ENCODE data around the gene MTRF1L.
"Not testable (repeated sequence)": the region's sequence is repeated elsewhere in the genome, so short reads cannot be mapped to it uniquely, and the experiment has no call there.

Gene MTRF1L

DNA sequence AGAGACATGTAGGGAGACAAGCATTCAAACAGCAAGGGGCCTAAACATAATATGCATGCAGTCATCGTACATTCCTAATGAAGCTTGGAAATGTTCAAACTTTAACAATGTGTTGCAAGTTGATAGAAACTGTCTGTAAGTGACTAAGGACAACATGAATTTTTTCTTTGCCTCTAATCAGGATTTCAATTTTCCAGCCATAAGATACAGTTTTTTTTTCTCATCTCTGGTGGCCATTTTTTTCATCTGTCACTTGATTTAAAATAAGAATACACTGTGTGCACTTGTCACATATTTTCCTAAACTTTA is 22.2 kb upstream of the MTRF1L start:
- no peaks in the 10 kb centered on the region for H3K4me1 Mint-ChIP-seq
- peaks cover 12% of the 10 kb centered on the region for H3K27me3 Mint-ChIP-seq
- no peaks in the 10 kb centered on the region for H3K36me3 Mint-ChIP-seq
- no peak overlapping the region for H3K4me3 Mint-ChIP-seq
- no peak overlapping the region for H3K27ac Mint-ChIP-seq
- no peak for DNase-seq
- H3K9me3 Mint-ChIP-seq = no peaks in the 10 kb centered on the region
- CTCF ChIA-PET = interaction anchor here (1.0 to 2.8 kb wide), 5 partner anchors 11 to 70 kb away, joined by 3 to 18 read pairs (median 3); no protein-coding TSS in a partner anchor

- Mint-ChIP-seq H3K27me3 (peaks cover 12% of the 10 kb centered on the region), H3K36me3 (no peaks in the 10 kb centered on the region), H3K9me3 (no peaks in the 10 kb centered on the region), H3K4me3 (no peak overlapping the region), H3K27ac (no peak overlapping the region), H3K4me1 (no peaks in the 10 kb centered on the region)
- peak; percentile 50 for DNase-seq
- CTCF ChIA-PET = interaction anchor here (0.8 to 2.8 kb wide), 9 partner anchors 11 to 159 kb away, joined by 3 to 18 read pairs (median 3); no protein-coding TSS in a partner anchor
These were observed 21.6 kb upstream of the MTRF1L start for GRCh38 chr6:153023977-153024708.

DNA sequence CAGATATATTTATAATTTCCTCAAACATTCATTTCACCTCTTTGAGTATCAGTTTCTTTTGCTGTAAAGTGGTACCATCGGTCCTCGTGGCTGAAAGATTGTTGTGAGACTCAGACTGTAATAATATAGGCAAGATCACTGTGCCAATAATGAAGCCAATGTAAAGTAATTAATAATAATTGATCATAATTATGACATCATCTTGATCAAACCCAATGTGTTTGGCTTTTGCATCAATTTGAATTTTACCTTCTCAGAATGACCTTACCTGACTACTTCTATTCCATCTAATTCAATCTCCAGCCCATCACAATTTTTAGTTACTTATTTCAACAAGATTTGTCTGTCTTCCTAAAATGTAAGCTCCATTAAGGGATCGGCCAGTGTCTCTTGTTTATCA is 15.8 kb upstream of the MTRF1L start:
- Mint-ChIP-seq H3K36me3 (no peaks in the 10 kb centered on the region), H3K27me3 (peaks cover 11% of the 10 kb centered on the region), H3K4me3 (no peak overlapping the region), H3K27ac (no peak overlapping the region), H3K9me3 (no peaks in the 10 kb centered on the region), H3K4me1 (no peaks in the 10 kb centered on the region)
- CTCF ChIA-PET = interaction anchor here (1.0 kb wide), 1 partner anchor 8 kb away, joined by 4 read pairs; no protein-coding TSS in a partner anchor
- no peak for DNase-seq

DNA sequence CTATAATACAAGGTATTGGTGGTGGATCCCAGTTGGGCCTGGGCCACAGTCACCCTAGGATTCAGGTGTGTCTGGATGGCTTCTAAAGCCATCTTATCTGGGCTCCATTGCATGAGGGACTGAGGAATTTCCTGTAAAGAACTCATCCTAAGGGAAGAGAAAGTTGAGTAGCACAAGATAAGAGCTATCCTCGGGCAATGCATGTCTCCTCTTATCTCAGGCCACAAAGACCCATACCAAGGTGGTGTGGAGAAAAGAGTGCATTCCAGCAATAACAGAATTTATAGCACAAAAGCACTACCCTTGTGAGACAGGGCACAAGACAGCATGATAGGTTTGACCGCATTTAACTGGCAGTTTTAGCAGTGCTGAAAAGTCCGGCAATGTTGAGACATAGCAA is 14.3 kb upstream of the MTRF1L start:
- Mint-ChIP-seq H3K27ac (no peak overlapping the region), H3K9me3 (no peaks in the 10 kb centered on the region), H3K27me3 (peaks cover 16% of the 10 kb centered on the region), H3K36me3 (no peaks in the 10 kb centered on the region), H3K4me1 (no peaks in the 10 kb centered on the region), H3K4me3 (no peak overlapping the region)
- CTCF ChIA-PET = interaction anchor here (1.1 kb wide), 1 partner anchor 118 kb away, joined by 3 read pairs; no protein-coding TSS in a partner anchor
- no peak for DNase-seq

DNA sequence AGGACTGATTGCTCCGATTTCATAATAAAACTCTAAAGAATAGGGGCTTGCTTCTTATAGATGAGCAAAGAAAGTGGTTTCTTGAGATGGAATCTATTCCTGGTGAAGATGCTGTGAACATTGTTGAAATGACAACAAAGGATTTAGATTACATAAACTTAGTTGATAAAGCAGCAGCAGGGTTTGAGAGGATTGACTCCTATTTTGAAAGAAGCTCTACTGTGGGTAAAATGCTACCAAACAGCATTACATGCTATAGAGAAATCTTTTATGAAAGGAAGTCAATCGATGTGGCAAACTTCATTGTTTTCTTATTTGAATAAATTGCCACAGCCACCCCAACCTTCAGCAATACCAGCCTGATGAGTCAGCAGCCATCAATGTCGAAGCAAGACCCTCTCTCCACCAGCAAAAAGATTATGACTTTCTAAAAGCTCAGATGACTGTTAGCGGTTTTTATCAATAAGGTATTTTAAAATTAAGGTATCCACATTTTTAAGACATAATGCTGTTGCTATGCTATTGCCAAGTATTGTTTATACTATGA is 12.7 kb upstream of the MTRF1L start:
- peaks cover 25% of the 10 kb centered on the region for H3K27me3 Mint-ChIP-seq
- H3K27ac Mint-ChIP-seq = no peak overlapping the region
- CTCF ChIA-PET = interaction anchor here (0.5 kb wide), 1 partner anchor 122 kb away, joined by 3 read pairs; no protein-coding TSS in a partner anchor
- H3K9me3 Mint-ChIP-seq = no peaks in the 10 kb centered on the region
- no peaks in the 10 kb centered on the region for H3K4me1 Mint-ChIP-seq
- no peak for DNase-seq
- no peak overlapping the region for H3K4me3 Mint-ChIP-seq
- H3K36me3 Mint-ChIP-seq = no peaks in the 10 kb centered on the region

GRCh38 chr6:153013438-153013837 is 10.9 kb upstream of the MTRF1L start:
- CTCF ChIA-PET = no interaction called here
- Mint-ChIP-seq H3K36me3 (no peaks in the 10 kb centered on the region), H3K27me3 (peaks cover 28% of the 10 kb centered on the region), H3K9me3 (no peaks in the 10 kb centered on the region), H3K27ac (no peak overlapping the region), H3K4me3 (no peak overlapping the region), H3K4me1 (no peaks in the 10 kb centered on the region)
- no peak for DNase-seq

DNA sequence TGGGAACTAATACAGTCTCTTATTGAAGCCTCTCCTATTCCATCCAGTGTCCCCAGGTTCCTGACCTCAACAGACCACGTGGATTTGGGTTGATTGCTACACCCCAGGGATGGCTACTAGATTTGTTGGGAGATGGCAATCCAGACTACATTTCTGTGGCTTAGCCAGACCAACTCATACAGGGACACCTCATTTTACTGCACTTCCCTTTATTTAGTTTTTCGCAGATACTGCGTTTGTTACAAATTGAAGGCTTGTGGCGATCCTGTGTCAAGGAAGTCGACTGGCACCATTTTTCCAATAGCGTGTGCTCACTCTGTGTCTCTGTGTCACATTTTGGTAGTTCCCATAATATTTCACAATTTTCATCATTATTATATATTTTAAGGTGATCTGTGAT is 10.3 kb upstream of the MTRF1L start:
- no peak for DNase-seq
- Mint-ChIP-seq H3K4me1 (no peaks in the 10 kb centered on the region), H3K27ac (no peak overlapping the region), H3K27me3 (peaks cover 28% of the 10 kb centered on the region), H3K36me3 (no peaks in the 10 kb centered on the region), H3K4me3 (no peak overlapping the region), H3K9me3 (no peaks in the 10 kb centered on the region)
- CTCF ChIA-PET = no interaction called here

GRCh38 chr6:153003366-153003690 is 819 bp upstream of the MTRF1L start:
- Mint-ChIP-seq H3K27me3 (peaks cover 6% of the 10 kb centered on the region), H3K27ac (peak overlapping the region; percentile 92), H3K36me3 (peaks cover 20% of the 10 kb centered on the region), H3K9me3 (peaks cover 5% of the 10 kb centered on the region), H3K4me3 (peak overlapping the region; percentile 95), H3K4me1 (peaks cover 44% of the 10 kb centered on the region)
- no peak for DNase-seq
- CTCF ChIA-PET = no interaction called here

DNA sequence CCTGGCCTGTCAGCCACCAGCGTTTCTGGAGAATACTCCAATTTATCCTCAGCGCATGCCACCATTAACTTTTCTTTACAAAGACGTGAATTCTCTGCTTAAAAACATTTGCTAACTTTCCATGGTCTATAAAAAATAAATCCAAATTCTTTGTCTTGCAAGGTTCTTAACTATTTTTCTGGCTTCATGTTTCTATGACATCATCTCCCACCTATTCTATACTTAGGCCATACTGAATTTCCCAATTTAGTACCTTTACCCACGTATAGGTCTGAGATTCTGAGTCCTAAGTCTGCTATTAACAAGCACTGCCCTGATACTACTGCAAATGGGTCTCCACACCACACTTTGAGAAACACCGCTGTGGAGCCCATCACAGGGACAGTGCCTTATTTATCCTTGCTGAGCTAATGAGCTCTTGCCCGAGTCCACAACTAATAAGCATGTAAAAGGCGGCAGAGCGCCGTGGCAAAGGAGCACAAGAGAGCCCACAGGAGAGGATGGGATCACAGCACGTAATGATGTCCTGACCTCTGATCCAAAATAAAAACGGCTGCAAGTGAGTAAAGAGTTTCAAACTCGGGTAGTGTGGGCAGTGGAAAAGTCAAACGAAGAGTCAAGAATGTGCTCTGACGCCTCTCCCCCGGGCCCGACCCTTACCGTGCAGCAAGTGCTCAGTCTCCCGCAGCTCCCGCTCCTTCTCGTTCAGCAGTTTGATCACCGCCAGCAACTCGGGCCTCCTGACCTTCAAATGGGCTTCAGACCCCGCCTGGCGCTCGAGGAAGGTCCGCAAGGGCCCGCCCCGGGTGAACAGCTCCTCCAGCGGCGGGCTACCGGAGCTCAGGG is 519 bp downstream of the MTRF1L start:
- H3K9me3 Mint-ChIP-seq = peaks cover 5% of the 10 kb centered on the region
- H3K4me3 Mint-ChIP-seq = peak overlapping the region; percentile 95
- H3K27ac Mint-ChIP-seq = peak overlapping the region; percentile 92
- peaks cover 6% of the 10 kb centered on the region for H3K27me3 Mint-ChIP-seq
- no peak for DNase-seq
- peaks cover 28% of the 10 kb centered on the region for H3K36me3 Mint-ChIP-seq
- peaks cover 49% of the 10 kb centered on the region for H3K4me1 Mint-ChIP-seq
- CTCF ChIA-PET = interaction anchor here (1.1 kb wide), 1 partner anchor 16 kb away, joined by 4 read pairs; no protein-coding TSS in a partner anchor

GRCh38 chr6:153000790-153001189 is 1.7 kb downstream of the MTRF1L start:
- H3K27me3 Mint-ChIP-seq, DNase-seq, H3K9me3 Mint-ChIP-seq: not testable (repeated sequence)
- CTCF ChIA-PET = interaction anchor here (1.0 to 1.7 kb wide), 4 partner anchors 18 to 53 kb away, joined by 3 to 4 read pairs (median 3); partner anchors contain the start of gene FBXO5
- Mint-ChIP-seq H3K4me3 (peak overlapping the region; percentile 95), H3K4me1 (peaks cover 57% of the 10 kb centered on the region), H3K36me3 (peaks cover 39% of the 10 kb centered on the region), H3K27ac (peak overlapping the region; percentile 31)

DNA sequence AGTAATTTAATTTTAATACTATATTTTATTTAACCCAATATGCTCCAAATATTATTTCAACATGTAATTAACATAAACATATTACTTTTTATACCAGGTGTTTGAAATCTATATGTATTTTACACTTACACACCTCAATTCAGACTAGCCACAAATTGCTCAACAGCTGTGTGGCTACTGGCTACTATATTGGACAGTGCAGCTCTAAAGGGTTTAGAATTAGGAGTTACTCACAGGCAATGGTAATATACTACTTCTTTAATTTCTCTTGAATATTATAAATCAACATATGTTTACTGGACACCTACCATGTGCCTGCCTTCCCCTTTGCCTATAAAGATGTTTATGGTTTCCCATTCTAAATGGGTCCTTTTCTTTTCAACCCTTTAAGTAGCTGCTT is 2.3 kb downstream of the MTRF1L start:
- H3K4me3 Mint-ChIP-seq = peak overlapping the region; percentile 52
- CTCF ChIA-PET = interaction anchor here (1.0 to 1.7 kb wide), 4 partner anchors 17 to 52 kb away, joined by 3 to 4 read pairs (median 3); partner anchors contain the start of gene FBXO5
- peaks cover 5% of the 10 kb centered on the region for H3K9me3 Mint-ChIP-seq
- H3K4me1 Mint-ChIP-seq = peaks cover 59% of the 10 kb centered on the region
- peaks cover 41% of the 10 kb centered on the region for H3K36me3 Mint-ChIP-seq
- peaks cover 6% of the 10 kb centered on the region for H3K27me3 Mint-ChIP-seq
- DNase-seq = no peak
- H3K27ac Mint-ChIP-seq = peak overlapping the region; percentile 31

- CTCF ChIA-PET = interaction anchor here (1.7 kb wide), 1 partner anchor 51 kb away, joined by 4 read pairs; no protein-coding TSS in a partner anchor
- not testable (repeated sequence) for H3K9me3 Mint-ChIP-seq, H3K27ac Mint-ChIP-seq, H3K27me3 Mint-ChIP-seq, DNase-seq
- peak overlapping the region; percentile 24 for H3K4me3 Mint-ChIP-seq
- peaks cover 59% of the 10 kb centered on the region for H3K4me1 Mint-ChIP-seq
- H3K36me3 Mint-ChIP-seq = peaks cover 41% of the 10 kb centered on the region
These were observed 3.0 kb downstream of the MTRF1L start for GRCh38 chr6:152999538-152999937.

DNA sequence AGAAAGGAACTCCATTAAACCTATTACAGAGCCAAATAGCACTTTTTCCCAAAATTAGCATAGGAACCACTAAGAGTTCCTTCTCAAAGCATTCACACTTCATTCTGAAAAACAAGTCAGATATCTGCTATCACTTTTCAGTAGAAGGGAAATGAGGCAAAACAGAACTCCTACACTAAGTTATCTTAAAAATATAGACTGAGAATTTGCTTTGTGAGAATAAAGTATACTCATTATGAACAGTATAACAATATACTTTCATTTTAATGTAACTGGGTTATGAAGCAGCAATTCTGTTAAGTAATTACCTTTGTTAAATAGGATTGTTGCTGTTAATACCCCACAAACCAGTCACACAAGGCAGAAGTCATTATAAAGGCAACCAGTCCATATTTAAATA is 8.7 kb downstream of the MTRF1L start:
- Mint-ChIP-seq H3K36me3 (peaks cover 58% of the 10 kb centered on the region), H3K4me3 (no peak overlapping the region), H3K9me3 (no peaks in the 10 kb centered on the region), H3K4me1 (peaks cover 33% of the 10 kb centered on the region), H3K27ac (no peak overlapping the region), H3K27me3 (no peaks in the 10 kb centered on the region)
- CTCF ChIA-PET = no interaction called here
- no peak for DNase-seq

- peaks cover 57% of the 10 kb centered on the region for H3K36me3 Mint-ChIP-seq
- DNase-seq = no peak
- CTCF ChIA-PET = no interaction called here
- peaks cover 31% of the 10 kb centered on the region for H3K4me1 Mint-ChIP-seq
- H3K27ac Mint-ChIP-seq = no peak overlapping the region
- no peak overlapping the region for H3K4me3 Mint-ChIP-seq
- no peaks in the 10 kb centered on the region for H3K9me3 Mint-ChIP-seq
- H3K27me3 Mint-ChIP-seq = no peaks in the 10 kb centered on the region
These were observed 9.1 kb downstream of the MTRF1L start for GRCh38 chr6:152993431-152993830.
